ENCODE data around the gene GATA2. TPM values are rescaled to one million over a fixed set of nuclear protein-coding genes. Genes with fewer than 3 reads are reported as not detected.

Gene GATA2
- 12.5 and 13.3 TPM in 2 replicates for total RNA-seq (2022)
- Bru-seq, nascent RNA: percentile 49 among the genes with signal in this experiment
- percentile 61 among the genes with signal in this experiment for BruChase-seq, experiment 1, labeled RNA remaining after a 2-hour chase
- percentile 53 among the genes with signal in this experiment for BruChase-seq, experiment 2, labeled RNA remaining after a 6-hour chase
- long read RNA-seq, partial matches to known transcripts: 14 of 19 reads
- long read RNA-seq, other reads (novel, unspliced or antisense): 1 of 19 reads

DNA sequence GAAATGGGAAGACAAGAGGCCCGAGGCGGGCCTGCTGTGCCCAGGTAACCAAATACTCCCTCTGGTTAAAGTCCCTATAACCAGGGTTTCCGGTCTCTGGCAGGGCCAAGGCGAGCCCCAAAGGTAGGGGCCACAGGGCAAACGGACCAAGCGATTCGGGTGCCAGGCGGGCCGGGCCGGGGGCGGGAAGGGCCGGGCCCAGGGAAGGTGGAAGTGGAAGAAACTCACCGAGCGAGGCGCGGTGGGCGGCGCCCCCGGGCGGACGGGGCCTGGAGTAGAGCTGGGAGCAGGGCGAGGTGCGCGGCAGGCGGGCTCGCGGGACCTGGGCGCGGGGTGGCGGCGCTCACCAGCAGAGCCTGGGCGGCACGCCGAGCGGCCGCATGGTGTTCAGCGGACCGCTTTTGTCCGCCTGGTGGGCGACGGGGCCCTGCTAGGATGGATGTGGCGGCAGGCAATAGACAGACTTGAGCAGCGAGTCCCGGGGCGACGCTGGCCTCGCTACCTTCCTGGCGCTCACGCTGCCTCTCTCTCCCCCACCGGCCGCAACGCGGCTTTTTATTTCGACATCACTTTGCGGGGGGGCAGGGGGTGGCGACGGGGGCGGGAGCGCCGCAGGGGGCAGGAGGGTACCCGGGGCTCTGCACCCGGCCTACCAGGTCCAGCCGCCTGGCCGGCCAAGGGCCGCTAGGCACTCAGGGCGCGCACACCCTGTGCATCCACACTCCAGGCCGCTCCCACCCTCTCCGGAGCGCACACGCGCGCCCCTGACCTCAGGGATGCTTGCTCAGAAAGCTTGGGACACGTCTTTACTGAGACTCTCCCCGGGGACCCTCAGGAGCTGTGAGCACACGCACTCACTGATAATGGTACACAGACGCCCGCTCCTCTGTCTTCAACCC is at the start of gene GATA2:
Gene GATA2 (minus strand): TSS at position 531 of the 899 bp plus-strand sequence. CDS start 6,170 bp downstream, outside the sequence.
- CTCF ChIA-PET: no interaction called here
- H3K4me3 Mint-ChIP-seq (ENCODE audit: unreplicated experiment): no peak within 1 kb of the TSS

DNA sequence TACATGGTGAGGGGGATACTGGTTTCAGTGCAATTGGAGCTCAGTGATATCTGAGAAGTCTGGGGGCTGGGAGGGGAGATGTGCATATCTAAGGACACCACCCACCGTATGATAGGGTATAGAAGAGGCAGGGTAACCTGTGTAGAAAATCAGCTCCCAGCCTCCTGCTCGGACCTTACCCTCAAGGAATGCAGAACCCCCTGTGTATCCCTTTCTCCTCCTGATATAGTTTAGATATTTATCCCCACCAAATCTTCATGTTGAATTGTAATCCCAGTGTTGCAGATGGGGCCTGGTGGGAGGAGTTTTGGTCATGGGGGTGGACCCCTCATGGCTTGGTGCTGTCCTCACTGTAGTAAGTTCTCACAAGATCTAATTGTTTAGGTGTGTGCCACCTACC is 48.2 kb upstream of the GATA2 start:
- TF ChIP-seq, protein P1, sequence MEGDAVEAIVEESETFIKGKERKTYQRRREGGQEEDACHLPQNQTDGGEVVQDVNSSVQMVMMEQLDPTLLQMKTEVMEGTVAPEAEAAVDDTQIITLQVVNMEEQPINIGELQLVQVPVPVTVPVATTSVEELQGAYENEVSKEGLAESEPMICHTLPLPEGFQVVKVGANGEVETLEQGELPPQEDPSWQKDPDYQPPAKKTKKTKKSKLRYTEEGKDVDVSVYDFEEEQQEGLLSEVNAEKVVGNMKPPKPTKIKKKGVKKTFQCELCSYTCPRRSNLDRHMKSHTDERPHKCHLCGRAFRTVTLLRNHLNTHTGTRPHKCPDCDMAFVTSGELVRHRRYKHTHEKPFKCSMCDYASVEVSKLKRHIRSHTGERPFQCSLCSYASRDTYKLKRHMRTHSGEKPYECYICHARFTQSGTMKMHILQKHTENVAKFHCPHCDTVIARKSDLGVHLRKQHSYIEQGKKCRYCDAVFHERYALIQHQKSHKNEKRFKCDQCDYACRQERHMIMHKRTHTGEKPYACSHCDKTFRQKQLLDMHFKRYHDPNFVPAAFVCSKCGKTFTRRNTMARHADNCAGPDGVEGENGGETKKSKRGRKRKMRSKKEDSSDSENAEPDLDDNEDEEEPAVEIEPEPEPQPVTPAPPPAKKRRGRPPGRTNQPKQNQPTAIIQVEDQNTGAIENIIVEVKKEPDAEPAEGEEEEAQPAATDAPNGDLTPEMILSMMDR (IDR thresholded peaks at IDR 0.05; ENCODE audit: insufficient read depth in 1 of 2, low read depth in 1 of 2, low read length in 1 of 2, severe bottlenecking in 1 of 2, unreplicated experiment in 1 of 2): no peak
- Mint-ChIP-seq H3K27me3 (ENCODE audit: insufficient read depth, unreplicated experiment) (peaks cover 3% of the 10 kb centered on the region), H3K27ac (ENCODE audit: unreplicated experiment) (no peak overlapping the region), H3K9me3 (ENCODE audit: unreplicated experiment) (peaks cover 23% of the 10 kb centered on the region), H3K36me3 (ENCODE audit: insufficient read depth, unreplicated experiment) (no peaks in the 10 kb centered on the region), H3K4me3 (ENCODE audit: unreplicated experiment) (no peak overlapping the region), H3K4me1 (ENCODE audit: low read depth, unreplicated experiment) (no peaks in the 10 kb centered on the region)
- Histone ChIP-seq H3K27me3 (replicated peaks; ENCODE audit: control insufficient read depth, insufficient read depth, low read length) (no peaks in the 10 kb centered on the region), H3K4me3 (ENCODE audit: low read depth, low read length) (no peak overlapping the region), H3K9me3 (peaks cover 4% of the 10 kb centered on the region; the same call in 1 of the 2 replicates), H3K4me1 (no peaks in the 10 kb centered on the region), H3K36me3 (ENCODE audit: control insufficient read depth, insufficient read depth, low read length) (no peaks in the 10 kb centered on the region)
- CTCF ChIA-PET: no interaction called here
- no peak for DNase-seq
- intact Hi-C loops (cut with micrococcal nuclease; ENCODE audit: unreplicated experiment): no loop called here
- POLR2A ChIA-PET: no interaction called here
- BruUV-seq (replicated peaks): no TSS peak

More for the DNA sequence above, at the start of gene GATA2:
- H3K4me1 ChIP-seq: peaks cover 16% of the 10 kb centered on the region
- H3K9me3 Mint-ChIP-seq (ENCODE audit: unreplicated experiment): no peaks in the 10 kb centered on the region
- H3K27me3 Mint-ChIP-seq (ENCODE audit: insufficient read depth, unreplicated experiment): no peaks in the 10 kb centered on the region
- H3K36me3 Mint-ChIP-seq (ENCODE audit: insufficient read depth, unreplicated experiment): peaks cover 25% of the 10 kb centered on the region
- H3K9me3 ChIP-seq: no peaks in the 10 kb centered on the region
- no peak within 1 kb of the TSS for H3K4me3 ChIP-seq (ENCODE audit: low read depth, low read length)
- DNase-seq: no peak
- TF ChIP-seq, protein P1 (IDR thresholded peaks at IDR 0.05; ENCODE audit: insufficient read depth in 1 of 2, low read depth in 1 of 2, low read length in 1 of 2, severe bottlenecking in 1 of 2, unreplicated experiment in 1 of 2): no peak
- BruUV-seq (replicated peaks): no TSS peak
- no peaks in the 10 kb centered on the region for H3K36me3 ChIP-seq (ENCODE audit: control insufficient read depth, insufficient read depth, low read length)
- no peaks in the 10 kb centered on the region for H3K27me3 ChIP-seq (replicated peaks; ENCODE audit: control insufficient read depth, insufficient read depth, low read length)
- H3K4me1 Mint-ChIP-seq (ENCODE audit: low read depth, unreplicated experiment): peaks cover 13% of the 10 kb centered on the region
- intact Hi-C loops (cut with micrococcal nuclease; ENCODE audit: unreplicated experiment): no loop called here
- POLR2A ChIA-PET: no interaction called here
- no peak within 1 kb of the TSS for H3K27ac Mint-ChIP-seq (ENCODE audit: unreplicated experiment)

DNA sequence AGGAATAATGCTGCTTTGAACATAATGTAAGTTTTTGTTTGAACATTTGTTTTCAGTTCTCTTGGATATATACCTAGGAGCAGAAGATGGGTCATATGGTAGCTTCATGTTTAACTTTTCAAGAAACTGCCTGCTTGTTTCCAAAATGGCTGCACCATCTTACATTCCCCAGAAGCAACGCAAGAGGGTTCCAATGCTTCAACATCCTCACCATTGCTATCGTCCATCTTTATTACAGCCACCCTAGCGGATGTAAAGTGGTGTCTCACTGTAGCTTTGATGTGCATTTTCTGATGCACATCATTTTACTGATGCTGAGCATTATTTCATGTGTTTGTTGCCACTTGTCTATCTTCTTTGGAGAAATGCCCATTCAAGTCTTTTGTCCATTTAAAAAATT is 46.4 kb upstream of the GATA2 start:
- Histone ChIP-seq H3K4me1 (no peaks in the 10 kb centered on the region), H3K27me3 (replicated peaks; ENCODE audit: control insufficient read depth, insufficient read depth, low read length) (no peaks in the 10 kb centered on the region), H3K9me3 (peaks cover 4% of the 10 kb centered on the region; the same call in 1 of the 2 replicates), H3K36me3 (ENCODE audit: control insufficient read depth, insufficient read depth, low read length) (no peaks in the 10 kb centered on the region), H3K4me3 (ENCODE audit: low read depth, low read length) (no peak overlapping the region)
- ChIA-PET CTCF (no interaction called here), POLR2A (no interaction called here)
- Mint-ChIP-seq H3K27ac (ENCODE audit: unreplicated experiment) (no peak overlapping the region), H3K9me3 (ENCODE audit: unreplicated experiment) (peaks cover 23% of the 10 kb centered on the region), H3K4me3 (ENCODE audit: unreplicated experiment) (no peak overlapping the region), H3K27me3 (ENCODE audit: insufficient read depth, unreplicated experiment) (peaks cover 11% of the 10 kb centered on the region), H3K36me3 (ENCODE audit: insufficient read depth, unreplicated experiment) (no peaks in the 10 kb centered on the region), H3K4me1 (ENCODE audit: low read depth, unreplicated experiment) (no peaks in the 10 kb centered on the region)
- DNase-seq: no peak
- TF ChIP-seq, protein P1 (IDR thresholded peaks at IDR 0.05; ENCODE audit: insufficient read depth in 1 of 2, low read depth in 1 of 2, low read length in 1 of 2, severe bottlenecking in 1 of 2, unreplicated experiment in 1 of 2): no peak
- intact Hi-C loops (cut with micrococcal nuclease; ENCODE audit: unreplicated experiment): no loop called here
- BruUV-seq (replicated peaks): no TSS peak

All from Caco-2 (cell line).